HEK293T (cell line): ENCODE measurements around the gene SLC16A11.

Experiments
- CTCF ChIA-PET: fragments of 350-600 bp; formaldehyde crosslinking; extraction: SDS; loops from one replicate; lab custom pipeline; 2021; ENCODE audit warnings: antibody characterized with exemption, inconsistent platforms; lab: Yijun Ruan, JAX
- POLR2A ChIA-PET: fragments of 350-600 bp; formaldehyde crosslinking; extraction: SDS; loops from one replicate; lab custom pipeline; 2020; ENCODE audit warnings: antibody characterized with exemption, inconsistent platforms; lab: Yijun Ruan, JAX
- DNase-seq: peaks from one replicate; pipeline ENCODE4 v3.0.0; 2012; ENCODE audit warnings: mixed read lengths; ENCODE audit errors: extremely low spot score
- ARNT ChIP-seq: fragments of 450-650 bp; IDR thresholded peaks from 2 replicates; pipeline ENCODE4 v1.6.1; 2017; ENCODE audit warnings: mild to moderate bottlenecking
- BHLHE40 ChIP-seq: fragments of 450-650 bp; IDR thresholded peaks from 2 replicates; pipeline ENCODE4 v1.6.1; 2016; ENCODE audit warnings: mild to moderate bottlenecking, moderate library complexity, borderline replicate concordance
- CTBP1 ChIP-seq: fragments of 450-650 bp; IDR thresholded peaks from 2 replicates; pipeline ENCODE4 v1.6.1; 2016; ENCODE audit warnings: borderline replicate concordance
- ELF4 ChIP-seq: fragments of 450-650 bp; IDR thresholded peaks from 2 replicates; pipeline ENCODE4 v1.6.1; 2017; ENCODE audit warnings: antibody characterized with exemption
- FOXA1 ChIP-seq: fragments of 450-650 bp; IDR thresholded peaks from 2 replicates; pipeline ENCODE4 v1.6.1; 2016; ENCODE audit warnings: mild to moderate bottlenecking
- FOXK2 ChIP-seq: fragments of 450-650 bp; IDR thresholded peaks from 2 replicates; pipeline ENCODE4 v1.6.1; 2016; ENCODE audit warnings: mild to moderate bottlenecking
- FOXM1 ChIP-seq: fragments of 450-650 bp; IDR thresholded peaks from 2 replicates; pipeline ENCODE4 v1.6.1; 2017; ENCODE audit warnings: mild to moderate bottlenecking, borderline replicate concordance
- HDGF ChIP-seq: fragments of 450-650 bp; IDR thresholded peaks from 2 replicates; pipeline ENCODE4 v1.6.1; 2017; ENCODE audit warnings: antibody characterized with exemption, borderline replicate concordance
- L3MBTL2 ChIP-seq: fragments of 450-650 bp; conservative IDR thresholded peaks from 2 replicates; pipeline ENCODE4 v1.6.1; 2016; ENCODE audit warnings: mild to moderate bottlenecking
- LEF1 ChIP-seq: fragments of 450-650 bp; IDR thresholded peaks from 2 replicates; pipeline ENCODE4 v1.6.1; 2017; ENCODE audit warnings: mild to moderate bottlenecking, borderline replicate concordance
- NFRKB ChIP-seq: fragments of 450-650 bp; IDR thresholded peaks from 2 replicates; pipeline ENCODE4 v1.6.1; 2016; ENCODE audit warnings: mild to moderate bottlenecking, moderate library complexity
- PKNOX1 ChIP-seq: fragments of 450-650 bp; IDR thresholded peaks from 2 replicates; pipeline ENCODE4 v1.6.1; 2016
- SP1 ChIP-seq: fragments of 450-650 bp; IDR thresholded peaks from 2 replicates; pipeline ENCODE4 v1.6.1; 2017
- SUZ12 ChIP-seq: fragments of 450-650 bp; IDR thresholded peaks from 2 replicates; pipeline ENCODE4 v1.6.1; 2016; ENCODE audit warnings: mild to moderate bottlenecking
- TARDBP ChIP-seq: fragments of 450-650 bp; IDR thresholded peaks from 2 replicates; pipeline ENCODE4 v1.6.1; 2016
- ZNF384 ChIP-seq: fragments of 450-650 bp; IDR thresholded peaks from 2 replicates; pipeline ENCODE4 v1.6.1; 2016

The SLC16A11 gene

DNA sequence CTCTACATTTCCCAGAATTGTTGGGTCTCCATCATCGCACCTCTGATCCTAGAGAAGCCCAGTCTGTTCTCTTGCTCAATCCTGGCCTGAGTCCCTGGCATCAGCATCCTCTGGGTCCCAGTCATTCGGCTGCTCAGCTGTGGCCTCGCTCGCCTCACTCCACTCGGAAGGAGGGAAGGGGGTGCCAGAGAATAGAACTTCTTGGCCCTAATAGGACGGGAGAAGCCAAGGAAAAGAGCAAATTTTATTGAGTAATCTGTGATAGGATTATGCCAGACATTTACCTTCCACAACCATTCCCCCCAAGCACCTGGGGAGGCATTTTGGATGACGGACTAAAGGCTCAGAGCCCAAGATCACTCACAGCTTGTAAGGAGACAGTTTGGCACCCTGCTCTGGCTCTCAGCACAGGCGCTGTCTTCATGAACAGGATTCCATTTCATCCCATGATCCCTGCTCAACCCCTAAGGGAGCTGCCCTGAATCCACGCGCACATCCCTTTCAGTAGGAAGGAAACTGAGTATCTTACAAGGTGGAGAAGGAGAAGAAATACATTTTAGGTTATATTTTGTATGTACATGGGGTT lies 36.7 kb upstream of the SLC16A11 start:
- no peak for TF ChIP-seq CTBP1
- no peak for TF ChIP-seq FOXM1
- no peak for TF ChIP-seq L3MBTL2
- TF ChIP-seq FOXA1, result no peak
- TF ChIP-seq PKNOX1, result no peak
- TF ChIP-seq ARNT, result no peak
- no peak for TF ChIP-seq SP1
- no peak for TF ChIP-seq NFRKB
- no peak for TF ChIP-seq LEF1
- no peak for TF ChIP-seq ELF4
- TF ChIP-seq SUZ12, result no peak
- no peak for TF ChIP-seq FOXK2
- TF ChIP-seq HDGF, result no peak
- TF ChIP-seq TARDBP, result no peak
- ChIA-PET CTCF (interaction anchor here (0.6 kb wide), 1 partner anchor 738 kb away, joined by 4 read pairs; no protein-coding TSS in a partner anchor), POLR2A (no interaction called here)
- DNase-seq, result no peak

DNA sequence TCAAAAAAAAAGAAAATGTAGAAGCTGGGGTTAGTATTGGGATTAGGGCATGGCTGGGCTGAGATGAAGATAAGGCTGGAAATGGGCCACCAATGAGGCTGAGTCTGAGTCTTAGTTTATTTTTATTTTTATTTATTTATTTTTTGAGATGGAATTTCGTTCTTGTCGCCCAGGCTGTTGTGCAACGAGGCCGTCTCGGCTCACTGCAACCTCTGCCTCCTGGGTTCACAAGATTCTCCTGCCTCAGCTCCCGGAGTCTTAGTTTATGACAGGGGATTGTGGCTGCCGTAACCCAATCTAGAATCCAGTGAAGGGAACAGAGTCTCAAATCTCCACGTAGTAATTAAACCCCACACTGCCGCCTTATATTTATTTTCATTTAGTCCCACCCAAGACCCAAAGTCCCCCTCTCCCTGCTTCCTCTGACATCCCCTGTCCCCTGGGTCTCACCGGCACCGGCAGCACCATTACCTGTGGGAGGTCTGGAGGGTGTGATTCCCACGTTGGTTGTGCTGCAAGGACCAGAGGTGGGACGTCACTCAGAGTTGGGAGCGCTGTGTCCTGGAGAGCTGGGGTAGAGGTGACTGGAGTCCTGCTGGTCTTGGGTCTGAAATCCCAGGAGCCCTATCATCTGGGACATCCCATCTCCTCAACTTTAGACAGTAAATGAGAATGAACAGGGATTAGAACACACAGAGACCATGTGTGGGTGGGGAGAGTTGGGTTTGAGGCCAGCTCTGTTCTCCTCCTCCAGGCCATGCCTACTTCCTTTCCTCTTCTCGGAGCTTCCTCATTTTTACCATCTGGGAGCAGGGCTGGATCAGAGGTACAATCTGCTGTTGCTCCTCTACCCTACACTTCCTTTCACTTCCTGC lies 35.9 kb upstream of the SLC16A11 start, which contains the start of gene CLEC10A:
Gene CLEC10A (minus strand): TSS at position 671 of the 875 bp plus-strand sequence. CDS start 1,439 bp downstream, outside the sequence.
- CTCF ChIA-PET, result interaction anchor here (0.6 kb wide), 1 partner anchor 739 kb away, joined by 4 read pairs; no protein-coding TSS in a partner anchor
- TF ChIP-seq SP1 (no peak), FOXM1 (no peak), TARDBP (no peak), ELF4 (no peak), SUZ12 (no peak), HDGF (no peak), NFRKB (no peak), FOXA1 (no peak), ZNF384 (no peak), FOXK2 (no peak), BHLHE40 (no peak), CTBP1 (no peak), L3MBTL2 (no peak)
- no peak for DNase-seq
- POLR2A ChIA-PET, result no interaction called here

DNA sequence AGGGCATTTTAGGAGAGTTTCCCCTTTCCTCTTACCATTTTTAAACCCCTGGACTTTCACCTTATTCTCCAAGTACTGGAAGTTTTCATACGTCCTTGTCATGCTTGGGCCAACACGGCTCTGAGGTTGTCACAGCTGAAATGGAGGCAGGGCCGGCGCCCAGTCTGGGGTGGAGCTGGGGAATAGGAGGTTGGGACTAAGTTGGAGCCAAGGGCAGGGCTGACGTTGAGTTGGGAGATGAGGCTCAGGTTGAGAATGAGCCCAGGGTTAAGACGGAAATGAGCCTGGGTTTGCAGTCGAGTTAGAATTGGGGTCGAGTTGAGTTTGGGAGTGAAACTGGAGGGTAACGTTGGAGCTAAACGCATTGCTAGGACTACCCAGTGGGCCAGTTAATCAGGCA lies 34.8 kb upstream of the SLC16A11 start:
- ChIA-PET CTCF (no interaction called here), POLR2A (no interaction called here)
- DNase-seq, result no peak
- TF ChIP-seq BHLHE40 (no peak), TARDBP (no peak), SP1 (no peak), SUZ12 (no peak), NFRKB (no peak), FOXA1 (no peak), ARNT (no peak), LEF1 (no peak), CTBP1 (no peak), HDGF (no peak), PKNOX1 (no peak), FOXK2 (no peak), ZNF384 (no peak), ELF4 (no peak), FOXM1 (no peak), L3MBTL2 (no peak)

DNA sequence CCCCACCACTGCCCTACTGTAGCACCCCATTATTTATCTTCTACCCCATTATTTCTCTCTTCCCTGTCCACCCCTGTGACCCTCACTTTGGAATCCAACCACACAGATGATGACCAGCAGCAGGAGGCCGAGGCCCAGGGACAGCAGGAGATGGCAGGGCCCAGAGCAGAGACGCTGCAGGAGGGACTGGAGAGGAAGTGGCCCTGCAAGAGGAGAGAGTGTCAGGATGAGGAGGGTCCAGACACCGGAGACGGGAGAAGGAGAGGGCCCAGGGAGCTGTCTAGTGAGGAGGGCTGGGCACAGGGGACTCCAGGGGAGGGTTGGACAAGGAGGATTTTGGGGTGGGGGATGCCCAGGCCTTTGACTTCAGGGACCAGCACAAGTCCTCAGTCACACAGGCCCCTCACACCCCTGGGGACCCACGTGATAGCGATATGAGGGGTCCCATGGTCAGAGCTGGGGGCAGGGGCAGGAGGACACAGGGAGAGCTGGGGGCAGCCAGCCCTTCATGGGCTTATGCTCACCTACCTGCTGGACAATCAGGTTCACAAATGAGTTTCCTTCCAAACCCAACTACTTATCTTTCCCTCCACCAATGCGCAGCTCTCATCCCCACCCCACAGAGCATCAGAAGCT lies 34.1 kb upstream of the SLC16A11 start:
- no peak for TF ChIP-seq PKNOX1
- no peak for TF ChIP-seq NFRKB
- no peak for TF ChIP-seq FOXM1
- no peak for TF ChIP-seq ZNF384
- TF ChIP-seq BHLHE40, result no peak
- no peak for DNase-seq
- ChIA-PET CTCF (no interaction called here), POLR2A (no interaction called here)

- TF ChIP-seq FOXK2, result no peak
- TF ChIP-seq SP1, result no peak
- TF ChIP-seq LEF1, result no peak
- TF ChIP-seq BHLHE40, result no peak
- no peak for TF ChIP-seq L3MBTL2
- no peak for TF ChIP-seq ARNT
- no peak for TF ChIP-seq ELF4
- no peak for TF ChIP-seq TARDBP
- no peak for TF ChIP-seq FOXM1
- no peak for TF ChIP-seq FOXA1
- no peak for TF ChIP-seq NFRKB
- no peak for TF ChIP-seq ZNF384
- no peak for TF ChIP-seq PKNOX1
- no peak for TF ChIP-seq CTBP1
- no peak for TF ChIP-seq SUZ12
- no peak for TF ChIP-seq HDGF
- ChIA-PET CTCF (no interaction called here), POLR2A (interaction anchor here (1.3 kb wide), 1 partner anchor 9 kb away, joined by 4 read pairs; no protein-coding TSS in a partner anchor)
- no peak for DNase-seq
Measured at GRCh38 chr17:7074931-7075330, 31.0 kb upstream of the SLC16A11 start.
